T-helper 17 cell (primary cell): ENCODE results near the gene NPPA. TPM values are rescaled to one million over a fixed set of nuclear protein-coding genes. Genes with fewer than 3 reads are reported as not detected.
A peak's percentile ranks its signal among the peaks of the same experiment; 100 is the strongest.

ENCODE experiments used
- ATAC-seq: fragments of 150-1000 bp; cut with Tn5 transposase; 2 replicates; pipeline ENCODE4 v1.10.0; 2021; ENCODE audit warnings: mild to moderate bottlenecking, moderate library complexity
- DNase-seq, 3 donors: peaks; one replicate each; pipeline versions ENCODE4 v3.0.0 to v3.0.0-alpha.2; 2020 to 2021
- H3K9me3 ChIP-seq: one replicate; pipeline ENCODE4 v1.7.0; 2013; ENCODE audit warnings: low read length, mild to moderate bottlenecking; ENCODE audit not compliant: control insufficient read depth, poor library complexity, severe bottlenecking
- H3K27ac Mint-ChIP-seq: one replicate; pipeline ENCODE4 v1.8.0; 2022; ENCODE audit warnings: mild to moderate bottlenecking, moderate library complexity, mixed read lengths
- H3K27me3 Mint-ChIP-seq: one replicate; pipeline ENCODE4 v1.8.0; 2022; ENCODE audit warnings: mixed read lengths
- H3K36me3 Mint-ChIP-seq: one replicate; pipeline ENCODE4 v1.8.0; 2022; ENCODE audit warnings: low read depth, mixed read lengths
- H3K4me1 Mint-ChIP-seq: one replicate; pipeline ENCODE4 v1.8.0; 2022; ENCODE audit warnings: mild to moderate bottlenecking, mixed read lengths
- H3K4me3 Mint-ChIP-seq: one replicate; pipeline ENCODE4 v1.8.0; 2022; ENCODE audit warnings: mild to moderate bottlenecking, moderate library complexity, mixed read lengths
- total RNA-seq, 4 donors: library from RNA in 2 of 4; stranded (reverse) in 2 of 4; gene quantifications; one replicate each; pipeline ENCODE4 v1.2.3 and lab custom pipeline; 2022 to 2026

The NPPA gene
- total RNA-seq, 2 donors from 2014 or later, result not detected

DNA sequence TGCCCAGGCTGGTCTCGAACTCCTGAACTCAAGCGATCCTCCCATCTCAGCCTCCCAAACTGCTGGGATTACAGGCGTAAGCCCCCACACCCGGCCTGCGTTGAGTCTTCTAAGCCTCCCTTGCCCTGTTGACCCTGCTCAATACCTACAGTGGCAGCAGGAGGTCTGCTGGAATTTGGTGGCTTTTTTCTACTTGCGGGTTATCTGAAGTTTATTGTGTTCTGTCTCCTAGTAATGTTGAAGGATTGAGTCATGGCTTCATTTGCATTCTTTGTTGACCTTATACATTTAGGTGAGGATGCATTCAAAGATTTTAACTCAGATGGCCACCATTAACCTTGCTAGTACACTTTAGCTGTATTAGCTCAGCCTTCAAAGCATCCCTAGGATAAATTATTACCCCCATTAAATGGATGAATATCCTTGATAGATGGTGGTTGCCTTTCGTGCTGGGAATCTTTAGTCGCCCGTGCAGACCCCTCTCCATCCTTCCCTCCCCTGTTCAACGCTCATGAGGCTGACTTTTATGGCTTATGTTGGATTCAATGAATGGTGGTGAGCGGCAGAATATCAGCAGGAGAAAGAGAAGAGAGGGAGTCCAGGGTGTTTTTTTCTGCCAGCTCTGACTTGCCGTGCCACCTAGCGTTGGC lies 20.9 kb upstream of the NPPA start:
- ATAC-seq (no peak), DNase-seq (no peak)
- Mint-ChIP-seq H3K4me1 (peaks cover 4% of the 10 kb centered on the region), H3K27ac (no peak overlapping the region), H3K27me3 (peaks cover 45% of the 10 kb centered on the region), H3K36me3 (no peaks in the 10 kb centered on the region), H3K4me3 (no peak overlapping the region)
- no peaks in the 10 kb centered on the region for H3K9me3 ChIP-seq

DNA sequence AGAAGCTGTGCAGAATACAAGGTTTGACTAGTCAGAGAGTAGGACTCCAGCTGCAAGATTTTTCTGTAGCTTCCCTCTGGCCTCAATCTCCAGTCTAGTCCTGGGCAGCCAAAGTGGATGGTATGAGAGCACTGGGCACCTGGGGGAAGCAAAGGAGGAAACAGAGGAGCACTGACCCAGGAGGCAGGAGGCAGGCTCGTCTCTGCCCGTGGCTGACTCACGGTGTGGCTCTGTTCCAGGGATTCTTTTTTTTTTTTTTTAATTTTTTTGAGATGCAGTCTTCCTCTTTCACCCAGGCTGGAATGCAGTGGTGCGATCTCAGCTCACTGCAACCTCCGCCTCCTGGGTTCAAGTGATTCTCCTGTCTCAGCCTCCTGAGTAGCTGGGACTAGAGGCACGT lies 15.3 kb upstream of the NPPA start:
- Mint-ChIP-seq H3K36me3 (peaks cover 2% of the 10 kb centered on the region), H3K4me3 (no peak overlapping the region), H3K27ac (no peak overlapping the region), H3K27me3 (peaks cover 66% of the 10 kb centered on the region), H3K4me1 (no peaks in the 10 kb centered on the region)
- ATAC-seq (no peak), DNase-seq (no peak)
- no peaks in the 10 kb centered on the region for H3K9me3 ChIP-seq

- H3K27me3 Mint-ChIP-seq, result peaks cover 75% of the 10 kb centered on the region
- H3K4me1 Mint-ChIP-seq, result no peaks in the 10 kb centered on the region
- H3K9me3 ChIP-seq, result no peaks in the 10 kb centered on the region
- no peak overlapping the region for H3K4me3 Mint-ChIP-seq
- no peak for DNase-seq
- ATAC-seq, result no peak
- H3K36me3 Mint-ChIP-seq, result peaks cover 2% of the 10 kb centered on the region
- no peak overlapping the region for H3K27ac Mint-ChIP-seq
Measured at GRCh38 chr1:11860587-11860986, 13.0 kb upstream of the NPPA start.

- Mint-ChIP-seq H3K4me1 (no peaks in the 10 kb centered on the region), H3K27ac (no peak overlapping the region), H3K27me3 (peaks cover 73% of the 10 kb centered on the region), H3K4me3 (no peak overlapping the region), H3K36me3 (peaks cover 2% of the 10 kb centered on the region)
- no peak for ATAC-seq
- H3K9me3 ChIP-seq, result no peaks in the 10 kb centered on the region
- DNase-seq, result no peak
Measured at GRCh38 chr1:11860083-11860482, 12.5 kb upstream of the NPPA start.

- H3K27me3 Mint-ChIP-seq, result peaks cover 68% of the 10 kb centered on the region
- H3K4me3 Mint-ChIP-seq, result no peak overlapping the region
- peaks cover 2% of the 10 kb centered on the region for H3K36me3 Mint-ChIP-seq
- ATAC-seq (peak; percentile 83), DNase-seq (peak; percentile 46 to 71 (median 49))
- H3K27ac Mint-ChIP-seq, result no peak overlapping the region
- no peaks in the 10 kb centered on the region for H3K4me1 Mint-ChIP-seq
- no peaks in the 10 kb centered on the region for H3K9me3 ChIP-seq
Measured at GRCh38 chr1:11858968-11859871, 11.6 kb upstream of the NPPA start.

DNA sequence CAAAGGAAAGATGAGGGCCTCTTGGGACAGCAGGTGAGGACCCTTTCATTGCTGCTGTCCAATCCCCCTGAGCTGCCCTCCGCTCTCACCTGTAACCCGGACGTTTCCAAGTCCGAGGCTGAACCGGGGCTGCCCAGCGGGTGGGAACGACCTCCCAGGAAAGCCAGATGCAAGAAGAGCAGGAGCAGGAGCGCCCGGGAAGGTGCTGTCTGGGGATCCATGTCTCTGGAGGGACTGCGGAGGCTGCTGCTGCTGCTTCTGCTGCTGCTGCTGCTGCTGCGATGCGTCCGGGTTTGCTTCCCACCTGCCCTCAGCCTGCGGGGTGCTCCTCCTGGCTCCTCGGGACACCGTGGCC lies 11.0 kb upstream of the NPPA start, which contains the start of gene NPPB:
NPPB (minus strand) TSS at position 333 of the 355 bp plus-strand sequence; CDS start at position 221, 112 bp downstream.
- no peaks in the 10 kb centered on the region for H3K9me3 ChIP-seq
- Mint-ChIP-seq H3K27ac (no peak within 1 kb of the TSS), H3K27me3 (peaks cover 70% of the 10 kb centered on the region), H3K4me1 (no peaks in the 10 kb centered on the region), H3K36me3 (peaks cover 2% of the 10 kb centered on the region), H3K4me3 (no peak within 1 kb of the TSS)
- DNase-seq (no peak), ATAC-seq (no peak)

DNA sequence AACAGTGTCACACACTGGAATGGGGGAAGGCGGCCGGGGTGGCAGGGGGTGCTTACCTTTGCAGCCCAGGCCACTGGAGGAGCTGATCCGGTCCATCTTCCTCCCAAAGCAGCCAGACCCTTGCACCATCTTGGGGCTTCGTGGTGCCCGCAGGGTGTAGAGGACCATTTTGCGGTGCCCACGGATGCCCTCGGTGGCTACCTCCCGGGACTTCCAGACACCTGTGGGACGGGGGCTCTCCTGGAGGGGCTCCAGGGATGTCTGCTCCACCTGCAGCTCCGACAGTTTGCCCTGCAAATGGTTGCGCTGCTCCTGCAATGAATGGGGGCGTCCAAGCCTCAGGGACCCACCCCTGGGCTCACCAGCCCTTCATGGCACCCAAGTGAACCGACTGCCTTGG lies 10.6 kb upstream of the NPPA start:
- H3K36me3 Mint-ChIP-seq, result peaks cover 2% of the 10 kb centered on the region
- H3K27ac Mint-ChIP-seq, result no peak overlapping the region
- DNase-seq, result no peak
- H3K4me3 Mint-ChIP-seq, result no peak overlapping the region
- H3K9me3 ChIP-seq, result no peaks in the 10 kb centered on the region
- no peak for ATAC-seq
- peaks cover 75% of the 10 kb centered on the region for H3K27me3 Mint-ChIP-seq
- no peaks in the 10 kb centered on the region for H3K4me1 Mint-ChIP-seq

DNA sequence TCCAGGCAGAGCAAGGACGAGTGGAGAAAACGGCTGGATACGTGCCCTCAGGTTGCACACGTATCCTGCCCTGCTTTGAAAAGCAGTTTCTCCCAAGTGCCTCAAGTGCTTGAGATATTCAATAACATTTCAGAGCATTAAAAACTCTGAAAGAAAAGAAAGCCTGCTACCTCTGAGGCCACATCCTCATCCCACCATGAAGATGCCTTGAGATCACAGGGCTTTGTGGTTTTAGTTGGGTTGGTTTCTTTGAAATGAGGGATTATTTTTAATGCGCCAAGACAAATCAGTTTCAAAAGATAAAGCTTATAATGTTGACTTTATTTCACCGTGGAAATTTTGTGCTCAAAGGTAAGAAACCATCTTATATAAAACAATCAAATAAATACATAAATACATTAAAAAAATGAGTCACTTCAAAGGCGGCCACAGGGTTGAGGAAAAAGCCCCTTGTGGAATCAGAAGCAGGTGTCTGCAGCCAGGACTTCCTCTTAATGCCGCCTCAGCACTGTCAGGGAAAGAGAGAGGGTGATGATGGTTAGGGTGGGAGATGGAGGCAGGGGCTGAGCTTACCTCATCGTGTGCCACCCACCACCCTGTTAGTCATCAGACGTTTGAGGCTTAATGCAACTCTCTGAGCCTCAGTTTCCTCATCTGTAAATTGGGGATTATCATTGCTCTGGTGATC lies 9.7 kb upstream of the NPPA start:
- Mint-ChIP-seq H3K36me3 (peaks cover 2% of the 10 kb centered on the region), H3K4me3 (no peak overlapping the region), H3K27ac (no peak overlapping the region), H3K4me1 (no peaks in the 10 kb centered on the region), H3K27me3 (peaks cover 74% of the 10 kb centered on the region)
- H3K9me3 ChIP-seq, result no peaks in the 10 kb centered on the region
- no peak for DNase-seq
- ATAC-seq, result no peak

DNA sequence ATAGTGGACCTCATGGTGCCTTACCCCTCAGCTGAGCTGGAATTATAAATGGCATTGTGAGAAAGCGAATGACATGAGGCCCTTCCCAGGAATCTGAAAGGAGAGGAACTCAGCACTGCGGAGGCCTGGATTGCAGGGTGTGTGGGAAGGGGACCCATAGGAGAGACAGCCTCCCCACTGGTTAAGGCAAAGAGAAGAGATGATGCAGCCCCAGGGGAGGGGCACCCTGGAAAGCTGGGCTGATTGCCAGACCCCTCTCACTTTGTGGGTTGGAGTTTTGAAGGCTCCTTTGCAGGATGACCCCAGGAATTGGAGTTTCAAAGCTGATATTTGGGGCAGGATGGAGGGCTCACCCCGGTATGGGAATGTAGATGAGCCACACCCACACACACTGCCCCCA lies 9.1 kb upstream of the NPPA start:
- peaks cover 2% of the 10 kb centered on the region for H3K36me3 Mint-ChIP-seq
- no peaks in the 10 kb centered on the region for H3K4me1 Mint-ChIP-seq
- no peak for ATAC-seq
- H3K9me3 ChIP-seq, result no peaks in the 10 kb centered on the region
- H3K4me3 Mint-ChIP-seq, result no peak overlapping the region
- DNase-seq, result no peak
- no peak overlapping the region for H3K27ac Mint-ChIP-seq
- H3K27me3 Mint-ChIP-seq, result peaks cover 69% of the 10 kb centered on the region

- no peak for ATAC-seq
- H3K27me3 Mint-ChIP-seq, result peaks cover 69% of the 10 kb centered on the region
Measured at GRCh38 chr1:11855430-11855829, 7.8 kb upstream of the NPPA start.

GRCh38 chr1:11854519-11854918 lies 6.9 kb upstream of the NPPA start:
- Mint-ChIP-seq H3K27ac (no peak overlapping the region), H3K4me1 (no peaks in the 10 kb centered on the region), H3K36me3 (peaks cover 2% of the 10 kb centered on the region), H3K4me3 (no peak overlapping the region), H3K27me3 (peaks cover 68% of the 10 kb centered on the region)
- ATAC-seq (no peak), DNase-seq (no peak)
- H3K9me3 ChIP-seq, result no peaks in the 10 kb centered on the region

More at GRCh38 chr1:11855430-11855829, 7.8 kb upstream of the NPPA start:
- no peak for DNase-seq
- H3K27ac Mint-ChIP-seq, result no peak overlapping the region
- no peaks in the 10 kb centered on the region for H3K9me3 ChIP-seq
- H3K4me3 Mint-ChIP-seq, result no peak overlapping the region
- no peaks in the 10 kb centered on the region for H3K4me1 Mint-ChIP-seq
- H3K36me3 Mint-ChIP-seq, result peaks cover 2% of the 10 kb centered on the region

- ATAC-seq, result no peak
- Mint-ChIP-seq H3K27ac (no peak overlapping the region), H3K27me3 (peaks cover 40% of the 10 kb centered on the region)
Measured at GRCh38 chr1:11851180-11851579, 3.6 kb upstream of the NPPA start.

DNA sequence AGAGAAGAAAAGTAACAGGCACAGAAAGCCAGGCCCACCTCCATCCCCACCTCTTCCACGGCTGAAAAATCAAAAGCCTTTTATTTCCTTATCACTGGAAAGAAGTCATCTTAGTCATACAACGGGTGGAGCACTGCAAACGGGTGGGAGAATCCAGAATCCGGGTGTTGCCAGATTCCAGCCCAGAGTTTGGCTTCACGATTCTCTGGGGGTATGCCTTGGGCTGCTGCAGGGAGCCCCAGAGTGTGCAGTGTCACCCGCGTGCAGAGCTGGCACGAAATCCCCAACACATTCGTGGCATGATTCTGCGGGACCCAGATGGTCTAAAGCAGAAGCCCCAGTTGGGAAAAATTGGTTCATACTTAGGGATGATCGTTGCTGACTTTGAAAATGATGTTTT lies 2.6 kb upstream of the NPPA start:
- H3K4me3 Mint-ChIP-seq, result no peak overlapping the region
- H3K4me1 Mint-ChIP-seq, result no peaks in the 10 kb centered on the region
- DNase-seq (no peak), ATAC-seq (no peak)
- peaks cover 34% of the 10 kb centered on the region for H3K27me3 Mint-ChIP-seq
- H3K36me3 Mint-ChIP-seq, result peaks cover 2% of the 10 kb centered on the region
- peak overlapping the region; percentile 45 for H3K27ac Mint-ChIP-seq
- no peaks in the 10 kb centered on the region for H3K9me3 ChIP-seq

More at GRCh38 chr1:11851180-11851579, 3.6 kb upstream of the NPPA start:
- no peaks in the 10 kb centered on the region for H3K4me1 Mint-ChIP-seq
- no peak for DNase-seq
- no peak overlapping the region for H3K4me3 Mint-ChIP-seq
- no peaks in the 10 kb centered on the region for H3K9me3 ChIP-seq
- H3K36me3 Mint-ChIP-seq, result peaks cover 2% of the 10 kb centered on the region
